WTC11 (cell line): ENCODE data around the gene PROSER2. TPM values are rescaled to one million over a fixed set of nuclear protein-coding genes. Genes with fewer than 3 reads are reported as not detected.
"Not testable (repeated sequence)": the region's sequence is repeated elsewhere in the genome, so short reads cannot be mapped to it uniquely, and the experiment has no call there.

ENCODE experiments used
- ATAC-seq: fragments of 200-7000 bp; cut with Tn5 transposase; 2 replicates; pipeline ENCODE4 v1.10.0; 2021; ENCODE audit warnings: mild to moderate bottlenecking, moderate library complexity
- CTCF ChIA-PET: fragments of 300-600 bp; sonication (Branson Sonifier 250); formaldehyde crosslinking; loops from one replicate; lab custom pipeline; 2021; ENCODE audit warnings: antibody characterized with exemption; lab: Charles Lee
- POLR2A ChIA-PET: fragments of 350-600 bp; sonication (Branson Sonifier 250); formaldehyde crosslinking; loops from one replicate; lab custom pipeline; 2021; ENCODE audit warnings: antibody characterized with exemption; lab: Charles Lee
- DNase-seq: peaks from one replicate; pipeline ENCODE4 v3.0.0; 2021; ENCODE audit warnings: low spot score
- H3K27ac Mint-ChIP-seq: 2 replicates; pipeline ENCODE4 v1.8.0; 2021; ENCODE audit warnings: mixed read lengths
- H3K27me3 Mint-ChIP-seq: 2 replicates; pipeline ENCODE4 v1.8.0; 2021; ENCODE audit warnings: low read depth, mild to moderate bottlenecking, moderate library complexity, mixed read lengths
- H3K36me3 Mint-ChIP-seq: 2 replicates; pipeline ENCODE4 v1.8.0; 2021; ENCODE audit warnings: mixed read lengths
- H3K4me1 Mint-ChIP-seq: 2 replicates; pipeline ENCODE4 v1.8.0; 2022; ENCODE audit warnings: mixed read lengths
- H3K4me3 Mint-ChIP-seq: 2 replicates; pipeline ENCODE4 v1.8.0; 2021; ENCODE audit warnings: mild to moderate bottlenecking, moderate library complexity, mixed read lengths
- H3K9me3 Mint-ChIP-seq: 2 replicates; pipeline ENCODE4 v1.8.0; 2021; ENCODE audit warnings: mixed read lengths
- CBFB ChIP-seq: sonication (generic); formaldehyde crosslinking; IDR thresholded peaks from 2 replicates; pipeline ENCODE4 v1.8.1; 2022; ENCODE audit warnings: mild to moderate bottlenecking, low read depth, missing genetic modification reagents
- CREM ChIP-seq: sonication (generic); formaldehyde crosslinking; IDR thresholded peaks from 2 replicates; pipeline ENCODE4 v1.8.1; 2022; ENCODE audit warnings: mild to moderate bottlenecking, missing genetic modification reagents, moderate library complexity
- EMX1 ChIP-seq: fragments of 250-450 bp; sonication (Bioruptor Pico); IDR thresholded peaks from 2 replicates; pipeline ENCODE4 v1.8.0; 2021; ENCODE audit warnings: mild to moderate bottlenecking
- ETV6 ChIP-seq: sonication (generic); formaldehyde crosslinking; IDR thresholded peaks from 2 replicates; pipeline ENCODE4 v1.8.1; 2022; ENCODE audit warnings: mild to moderate bottlenecking, missing genetic modification reagents
- JAZF1 ChIP-seq: fragments of 250-450 bp; sonication (Bioruptor Pico); IDR thresholded peaks from 2 replicates; pipeline ENCODE4 v1.9.0; 2021; ENCODE audit warnings: moderate library complexity, mild to moderate bottlenecking, inconsistent platforms
- NFE2L1 ChIP-seq: sonication (generic); formaldehyde crosslinking; IDR thresholded peaks from 2 replicates; pipeline ENCODE4 v1.8.1; 2023; ENCODE audit warnings: missing genetic modification reagents
- NR1H2 ChIP-seq: sonication (generic); formaldehyde crosslinking; IDR thresholded peaks from 2 replicates; pipeline ENCODE4 v1.9.0; 2021; ENCODE audit warnings: mild to moderate bottlenecking, moderate library complexity, missing genetic modification reagents
- PRRX2 ChIP-seq: fragments of 250-450 bp; sonication (Bioruptor Pico); IDR thresholded peaks from 2 replicates; pipeline ENCODE4 v1.8.0; 2021; ENCODE audit warnings: mild to moderate bottlenecking
- RELA ChIP-seq: sonication (generic); formaldehyde crosslinking; IDR thresholded peaks from 2 replicates; pipeline ENCODE4 v1.8.1; 2022; ENCODE audit warnings: missing genetic modification reagents, mild to moderate bottlenecking, borderline replicate concordance
- ZNF121 ChIP-seq: sonication (generic); formaldehyde crosslinking; IDR thresholded peaks from 2 replicates; pipeline ENCODE4 v1.8.0; 2023; ENCODE audit warnings: missing genetic modification reagents
- ZNF232 ChIP-seq: sonication (generic); formaldehyde crosslinking; IDR thresholded peaks from 2 replicates; pipeline ENCODE4 v1.8.0; 2022; ENCODE audit warnings: mild to moderate bottlenecking, missing genetic modification reagents
- total RNA-seq: library from RNA; stranded (reverse); gene quantifications from 3 replicates; pipeline ENCODE4 v1.2.3, GENCODE V29; 2021
- TF ChIP-seq, protein P1 (sequence below): sonication (generic); formaldehyde crosslinking; IDR thresholded peaks from 2 replicates; pipeline ENCODE4 v1.8.1; 2023; ENCODE audit warnings: mild to moderate bottlenecking, missing genetic modification reagents, borderline replicate concordance
- TF ChIP-seq, protein P2 (sequence below): sonication (generic); formaldehyde crosslinking; IDR thresholded peaks from 2 replicates; pipeline ENCODE4 v1.8.1; 2022; ENCODE audit warnings: low read depth, missing genetic modification reagents, borderline replicate concordance
- TF ChIP-seq, protein P3 (sequence below): fragments of 250-450 bp; sonication (Bioruptor Pico); conservative IDR thresholded peaks from 2 replicates; pipeline ENCODE4 v1.9.0; 2021; ENCODE audit warnings: mild to moderate bottlenecking
- TF ChIP-seq, protein P4 (sequence below): sonication (generic); formaldehyde crosslinking; IDR thresholded peaks from 2 replicates; pipeline ENCODE4 v1.8.1; 2023; ENCODE audit warnings: mild to moderate bottlenecking, missing genetic modification reagents
- TF ChIP-seq, protein P5 (sequence below): sonication (generic); formaldehyde crosslinking; IDR thresholded peaks from 2 replicates; pipeline ENCODE4 v1.8.0; 2023; ENCODE audit warnings: missing genetic modification reagents

The PROSER2 gene
- total RNA-seq, 1 experiment from 2014 or later = 8.5 TPM

DNA sequence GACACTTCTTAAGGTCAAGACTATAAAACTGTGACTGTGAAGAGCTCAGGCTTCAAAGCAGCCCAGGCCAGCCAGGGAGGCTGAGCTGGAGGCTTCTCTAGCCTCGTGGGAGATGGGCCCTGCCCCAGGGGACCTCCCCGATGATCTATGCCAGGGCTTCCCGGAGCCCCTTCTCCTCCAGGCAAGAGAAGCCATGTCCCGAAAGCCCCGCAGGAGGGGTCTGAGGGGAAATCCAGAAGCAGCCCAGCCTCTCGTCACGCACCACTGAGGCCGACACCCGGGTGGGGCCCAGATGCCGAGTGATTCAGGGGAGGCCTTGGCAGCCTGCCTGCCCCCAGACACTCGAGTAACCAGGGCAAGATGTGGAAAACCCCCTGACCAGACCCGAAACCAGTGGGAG is 63.7 kb downstream of the PROSER2 start (continued):
- TF ChIP-seq, protein P1, sequence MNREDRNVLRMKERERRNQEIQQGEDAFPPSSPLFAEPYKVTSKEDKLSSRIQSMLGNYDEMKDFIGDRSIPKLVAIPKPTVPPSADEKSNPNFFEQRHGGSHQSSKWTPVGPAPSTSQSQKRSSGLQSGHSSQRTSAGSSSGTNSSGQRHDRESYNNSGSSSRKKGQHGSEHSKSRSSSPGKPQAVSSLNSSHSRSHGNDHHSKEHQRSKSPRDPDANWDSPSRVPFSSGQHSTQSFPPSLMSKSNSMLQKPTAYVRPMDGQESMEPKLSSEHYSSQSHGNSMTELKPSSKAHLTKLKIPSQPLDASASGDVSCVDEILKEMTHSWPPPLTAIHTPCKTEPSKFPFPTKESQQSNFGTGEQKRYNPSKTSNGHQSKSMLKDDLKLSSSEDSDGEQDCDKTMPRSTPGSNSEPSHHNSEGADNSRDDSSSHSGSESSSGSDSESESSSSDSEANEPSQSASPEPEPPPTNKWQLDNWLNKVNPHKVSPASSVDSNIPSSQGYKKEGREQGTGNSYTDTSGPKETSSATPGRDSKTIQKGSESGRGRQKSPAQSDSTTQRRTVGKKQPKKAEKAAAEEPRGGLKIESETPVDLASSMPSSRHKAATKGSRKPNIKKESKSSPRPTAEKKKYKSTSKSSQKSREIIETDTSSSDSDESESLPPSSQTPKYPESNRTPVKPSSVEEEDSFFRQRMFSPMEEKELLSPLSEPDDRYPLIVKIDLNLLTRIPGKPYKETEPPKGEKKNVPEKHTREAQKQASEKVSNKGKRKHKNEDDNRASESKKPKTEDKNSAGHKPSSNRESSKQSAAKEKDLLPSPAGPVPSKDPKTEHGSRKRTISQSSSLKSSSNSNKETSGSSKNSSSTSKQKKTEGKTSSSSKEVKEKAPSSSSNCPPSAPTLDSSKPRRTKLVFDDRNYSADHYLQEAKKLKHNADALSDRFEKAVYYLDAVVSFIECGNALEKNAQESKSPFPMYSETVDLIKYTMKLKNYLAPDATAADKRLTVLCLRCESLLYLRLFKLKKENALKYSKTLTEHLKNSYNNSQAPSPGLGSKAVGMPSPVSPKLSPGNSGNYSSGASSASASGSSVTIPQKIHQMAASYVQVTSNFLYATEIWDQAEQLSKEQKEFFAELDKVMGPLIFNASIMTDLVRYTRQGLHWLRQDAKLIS (CRISPR knock-in tag) = no peak
- TF ChIP-seq, protein P2, sequence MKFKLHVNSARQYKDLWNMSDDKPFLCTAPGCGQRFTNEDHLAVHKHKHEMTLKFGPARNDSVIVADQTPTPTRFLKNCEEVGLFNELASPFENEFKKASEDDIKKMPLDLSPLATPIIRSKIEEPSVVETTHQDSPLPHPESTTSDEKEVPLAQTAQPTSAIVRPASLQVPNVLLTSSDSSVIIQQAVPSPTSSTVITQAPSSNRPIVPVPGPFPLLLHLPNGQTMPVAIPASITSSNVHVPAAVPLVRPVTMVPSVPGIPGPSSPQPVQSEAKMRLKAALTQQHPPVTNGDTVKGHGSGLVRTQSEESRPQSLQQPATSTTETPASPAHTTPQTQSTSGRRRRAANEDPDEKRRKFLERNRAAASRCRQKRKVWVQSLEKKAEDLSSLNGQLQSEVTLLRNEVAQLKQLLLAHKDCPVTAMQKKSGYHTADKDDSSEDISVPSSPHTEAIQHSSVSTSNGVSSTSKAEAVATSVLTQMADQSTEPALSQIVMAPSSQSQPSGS (CRISPR knock-in tag) = no peak
- TF ChIP-seq ZNF121 = no peak

DNA sequence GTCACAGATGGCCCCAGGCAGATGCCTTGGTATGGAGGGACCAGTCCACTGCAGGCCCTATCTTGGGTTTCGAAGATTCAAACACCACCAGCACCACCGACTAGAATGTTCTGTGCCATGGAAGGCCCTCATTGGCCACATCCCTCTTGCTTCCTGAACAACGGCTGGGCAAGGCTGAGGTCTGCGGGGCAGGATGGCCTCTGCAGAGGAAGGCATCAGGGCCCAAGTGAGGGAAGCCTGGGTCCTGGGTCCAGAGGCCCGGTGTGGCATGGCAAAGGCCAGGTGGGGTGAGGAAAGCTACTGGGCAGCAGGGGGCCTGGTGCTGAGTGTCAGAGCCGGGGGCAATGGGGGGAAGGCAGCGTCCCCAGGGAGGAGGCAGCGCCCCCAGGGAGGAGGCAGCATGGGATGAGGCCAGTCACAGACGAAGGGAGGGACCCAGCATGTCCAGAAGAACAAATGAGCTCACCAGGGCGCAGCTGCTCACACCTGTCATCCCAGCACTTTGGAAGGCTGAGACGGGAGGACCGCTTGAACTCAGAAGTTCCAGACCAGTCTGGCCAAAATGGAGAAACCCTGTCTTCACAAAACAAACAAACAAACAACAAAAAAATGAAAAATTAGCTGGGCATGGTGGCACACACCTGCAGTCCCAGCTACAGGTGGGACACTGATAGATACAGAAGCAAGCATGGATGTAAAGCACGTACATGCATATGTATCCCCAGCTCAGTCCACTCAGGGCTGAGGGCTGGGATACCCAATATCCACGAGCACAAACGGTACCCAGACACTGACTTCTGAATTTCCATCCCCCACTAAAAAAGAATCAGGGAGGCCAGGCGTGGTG is 64.4 kb downstream of the PROSER2 start:
- DNase-seq = no peak
- Mint-ChIP-seq H3K27ac (no peak overlapping the region), H3K27me3 (no peaks in the 10 kb centered on the region), H3K36me3 (no peaks in the 10 kb centered on the region), H3K4me1 (no peaks in the 10 kb centered on the region)
- ChIA-PET CTCF (interaction anchor here (0.7 kb wide), 1 partner anchor 26 kb away, joined by 3 read pairs; no protein-coding TSS in a partner anchor), POLR2A (no interaction called here)
- TF ChIP-seq NFE2L1 (no peak), JAZF1 (CRISPR knock-in tag) (no peak)
- TF ChIP-seq, all 79 proteins: peak for 0
- Mint-ChIP-seq H3K4me3 (no peak overlapping the region), H3K9me3 (no peaks in the 10 kb centered on the region)
- no peak for ATAC-seq

DNA sequence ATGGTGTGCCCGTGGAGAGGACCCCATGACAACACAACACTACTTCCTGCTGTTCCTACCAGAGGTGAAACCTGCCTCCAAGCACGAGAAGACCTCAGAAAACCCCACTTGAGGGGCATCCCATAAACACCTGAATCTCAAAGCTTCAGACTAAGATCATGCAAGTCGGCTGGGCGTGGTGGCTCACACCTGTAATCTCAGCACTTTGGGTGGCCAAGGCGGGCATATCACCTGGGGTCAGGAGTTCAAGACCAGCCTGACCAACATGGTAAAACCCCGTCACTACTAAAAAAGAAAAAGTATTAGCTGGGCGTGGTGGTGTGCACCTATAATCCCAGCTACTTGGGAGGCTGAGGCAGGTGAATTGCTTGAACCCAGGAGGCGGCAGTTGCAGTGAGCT is 66.1 kb downstream of the PROSER2 start:
- H3K4me3 Mint-ChIP-seq, H3K27ac Mint-ChIP-seq, H3K4me1 Mint-ChIP-seq, H3K27me3 Mint-ChIP-seq, DNase-seq, ATAC-seq, POLR2A ChIA-PET, H3K9me3 Mint-ChIP-seq, H3K36me3 Mint-ChIP-seq: not testable (repeated sequence)
- CTCF ChIA-PET = interaction anchor here (0.8 kb wide), 1 partner anchor 97 kb away, joined by 3 read pairs; no protein-coding TSS in a partner anchor

DNA sequence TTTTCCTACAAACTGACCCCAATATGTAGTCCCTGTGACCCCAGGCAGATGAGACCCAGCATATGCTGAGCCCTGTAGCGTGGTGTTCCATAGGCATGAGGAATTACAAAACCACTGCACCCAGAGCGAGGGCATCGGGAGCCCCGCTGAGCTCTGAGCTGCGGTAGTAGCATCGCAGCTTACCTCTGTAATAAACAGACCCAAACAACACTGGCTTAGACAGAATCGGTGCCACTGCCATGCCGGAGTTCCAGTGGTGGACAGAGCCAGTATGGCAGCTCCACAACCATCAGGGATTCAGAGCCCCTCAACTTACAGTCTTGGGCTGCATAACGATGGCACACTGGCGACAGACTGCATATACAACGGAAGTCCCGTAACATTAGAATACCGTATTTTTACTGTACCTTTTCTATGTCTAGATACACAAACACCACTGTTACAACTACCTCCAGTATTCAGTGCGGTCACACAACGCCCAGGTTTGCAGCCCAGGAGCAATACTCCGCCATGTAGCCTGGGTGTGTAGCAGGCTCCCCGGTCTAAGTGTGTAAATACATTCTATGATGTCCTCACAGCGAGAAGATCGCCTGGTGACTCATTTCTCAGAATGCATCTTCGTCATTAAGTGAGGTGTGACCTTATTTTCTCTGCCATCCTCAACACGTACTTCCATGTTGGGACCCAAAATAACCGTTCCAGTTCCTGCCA is 68.8 kb downstream of the PROSER2 start:
- Mint-ChIP-seq H3K4me3 (no peak overlapping the region), H3K27me3 (no peaks in the 10 kb centered on the region), H3K27ac (no peak overlapping the region), H3K9me3 (no peaks in the 10 kb centered on the region), H3K36me3 (no peaks in the 10 kb centered on the region), H3K4me1 (no peaks in the 10 kb centered on the region)
- no peak for TF ChIP-seq RELA (CRISPR knock-in tag)
- TF ChIP-seq CREM = no peak
- TF ChIP-seq NR1H2 (CRISPR knock-in tag) = no peak
- TF ChIP-seq, protein P3, sequence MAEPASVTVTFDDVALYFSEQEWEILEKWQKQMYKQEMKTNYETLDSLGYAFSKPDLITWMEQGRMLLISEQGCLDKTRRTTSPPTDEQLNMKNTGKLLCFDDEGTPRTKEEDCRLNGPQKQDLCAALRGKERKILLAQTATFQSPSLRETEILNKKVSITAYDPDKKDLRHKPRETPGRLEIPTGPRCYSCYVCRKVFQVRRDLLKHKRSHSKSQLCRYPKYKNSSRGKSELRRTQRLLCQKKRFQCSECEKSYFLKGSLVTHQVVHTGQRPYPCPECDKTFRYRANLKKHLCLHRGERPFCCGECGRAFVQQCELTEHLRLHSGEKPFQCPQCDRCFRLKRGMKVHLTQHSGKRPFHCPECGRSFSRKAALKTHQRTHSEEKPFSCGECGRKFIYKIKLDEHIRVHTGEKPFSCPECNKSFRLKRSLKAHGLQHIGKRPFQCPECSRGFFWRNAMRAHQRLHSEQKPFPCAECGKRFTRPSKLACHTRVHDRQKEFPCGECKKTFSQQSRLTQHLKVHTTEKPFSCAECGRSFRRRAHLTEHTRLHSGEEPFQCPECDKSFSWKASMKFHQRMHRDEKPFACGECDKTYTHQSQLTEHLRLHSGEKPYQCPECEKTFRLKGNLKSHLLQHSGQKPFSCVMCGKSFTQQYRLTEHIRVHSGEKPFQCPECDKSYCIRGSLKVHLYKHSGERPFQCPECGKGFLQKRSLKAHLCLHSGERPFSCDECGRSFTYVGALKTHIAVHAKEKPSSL (CRISPR knock-in tag) = no peak
- no peak for TF ChIP-seq EMX1 (CRISPR knock-in tag)
- TF ChIP-seq ETV6 (CRISPR knock-in tag) = no peak
- TF ChIP-seq, protein P4, sequence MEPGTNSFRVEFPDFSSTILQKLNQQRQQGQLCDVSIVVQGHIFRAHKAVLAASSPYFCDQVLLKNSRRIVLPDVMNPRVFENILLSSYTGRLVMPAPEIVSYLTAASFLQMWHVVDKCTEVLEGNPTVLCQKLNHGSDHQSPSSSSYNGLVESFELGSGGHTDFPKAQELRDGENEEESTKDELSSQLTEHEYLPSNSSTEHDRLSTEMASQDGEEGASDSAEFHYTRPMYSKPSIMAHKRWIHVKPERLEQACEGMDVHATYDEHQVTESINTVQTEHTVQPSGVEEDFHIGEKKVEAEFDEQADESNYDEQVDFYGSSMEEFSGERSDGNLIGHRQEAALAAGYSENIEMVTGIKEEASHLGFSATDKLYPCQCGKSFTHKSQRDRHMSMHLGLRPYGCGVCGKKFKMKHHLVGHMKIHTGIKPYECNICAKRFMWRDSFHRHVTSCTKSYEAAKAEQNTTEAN = no peak
- no peak for TF ChIP-seq PRRX2 (CRISPR knock-in tag)
- TF ChIP-seq, protein P5, sequence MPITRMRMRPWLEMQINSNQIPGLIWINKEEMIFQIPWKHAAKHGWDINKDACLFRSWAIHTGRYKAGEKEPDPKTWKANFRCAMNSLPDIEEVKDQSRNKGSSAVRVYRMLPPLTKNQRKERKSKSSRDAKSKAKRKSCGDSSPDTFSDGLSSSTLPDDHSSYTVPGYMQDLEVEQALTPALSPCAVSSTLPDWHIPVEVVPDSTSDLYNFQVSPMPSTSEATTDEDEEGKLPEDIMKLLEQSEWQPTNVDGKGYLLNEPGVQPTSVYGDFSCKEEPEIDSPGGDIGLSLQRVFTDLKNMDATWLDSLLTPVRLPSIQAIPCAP (CRISPR knock-in tag) = no peak
- no peak for TF ChIP-seq NFE2L1
- no peak for TF ChIP-seq ZNF232 (CRISPR knock-in tag)
- TF ChIP-seq CBFB (CRISPR knock-in tag) = no peak
- POLR2A ChIA-PET = no interaction called here
- DNase-seq = no peak
- ATAC-seq = no peak
- CTCF ChIA-PET = interaction anchor here (1.3 kb wide), 1 partner anchor 11 kb away, joined by 7 read pairs; no protein-coding TSS in a partner anchor
